H9 (cell line): Measurements from ENCODE around the gene YOD1. TPM values are rescaled to one million over a fixed set of nuclear protein-coding genes. Genes with fewer than 3 reads are reported as not detected.

Experiments used
- DNase-seq: peaks from one replicate; pipeline ENCODE4 v3.0.0-alpha.2; 2017
- H2AFZ ChIP-seq: one replicate; pipeline ENCODE4 v1.6.1; 2013; ENCODE audit warnings: mild to moderate bottlenecking, low read length, control low read depth, moderate library complexity
- H2AK5ac ChIP-seq: 2 replicates; pipeline ENCODE4 v1.6.1; 2013; ENCODE audit warnings: low read length, control low read depth, mixed read lengths; ENCODE audit not compliant: insufficient read length
- H2BK120ac ChIP-seq: one replicate; pipeline ENCODE4 v1.6.1; 2013; ENCODE audit warnings: low read depth, mild to moderate bottlenecking, low read length, control low read depth, inconsistent platforms; ENCODE audit not compliant: poor library complexity, severe bottlenecking
- H2BK12ac ChIP-seq: 2 replicates; pipeline ENCODE4 v1.6.1; 2013; ENCODE audit warnings: low read length, control low read depth, mixed read lengths, low read depth; ENCODE audit not compliant: insufficient read length
- H2BK15ac ChIP-seq: 2 replicates; pipeline ENCODE4 v1.6.1; 2013; ENCODE audit warnings: low read depth, low read length, control low read depth
- H2BK20ac ChIP-seq: one replicate; pipeline ENCODE4 v1.6.1; 2013; ENCODE audit warnings: low read depth, mild to moderate bottlenecking, low read length, control low read depth, inconsistent platforms; ENCODE audit not compliant: poor library complexity, severe bottlenecking
- H2BK5ac ChIP-seq: 2 replicates; pipeline ENCODE4 v1.6.1; 2013; ENCODE audit warnings: low read length, control low read depth, mixed read lengths; ENCODE audit not compliant: insufficient read length
- H3K14ac ChIP-seq: 2 replicates; pipeline ENCODE4 v1.6.1; 2013; ENCODE audit warnings: low read length, control low read depth; ENCODE audit not compliant: insufficient read depth
- H3K18ac ChIP-seq: 2 replicates; pipeline ENCODE4 v1.6.1; 2013; ENCODE audit warnings: low read depth, mild to moderate bottlenecking, mixed read lengths, low read length, control low read depth; ENCODE audit not compliant: insufficient read length
- H3K23ac ChIP-seq: 2 replicates; pipeline ENCODE4 v1.6.1; 2013; ENCODE audit warnings: low read length, control low read depth, mixed read lengths, low read depth; ENCODE audit not compliant: insufficient read length
- H3K23me2 ChIP-seq: 2 replicates; pipeline ENCODE4 v1.6.1; 2013; ENCODE audit warnings: low read depth, mild to moderate bottlenecking, mixed read lengths, low read length, control low read depth; ENCODE audit not compliant: insufficient read length, poor library complexity, severe bottlenecking
- H3K27ac ChIP-seq: 2 replicates; pipeline ENCODE4 v1.5.1; 2013; ENCODE audit warnings: low read length, control low read depth, mixed read lengths, low read depth; ENCODE audit not compliant: insufficient read length
- H3K27me3 ChIP-seq: 2 replicates; pipeline ENCODE4 v1.6.1; 2013; ENCODE audit warnings: low read length, control low read depth, inconsistent platforms; ENCODE audit not compliant: insufficient read depth
- H3K4ac ChIP-seq: 2 replicates; pipeline ENCODE4 v1.6.1; 2013; ENCODE audit warnings: low read depth, mild to moderate bottlenecking, control low read depth, inconsistent platforms, low read length, moderate library complexity
- H3K4me1 ChIP-seq: 2 replicates; pipeline ENCODE4 v1.6.1; 2013; ENCODE audit warnings: low read length, control low read depth, inconsistent platforms; ENCODE audit not compliant: insufficient read depth
- H3K4me2 ChIP-seq: 2 replicates; pipeline ENCODE4 v1.6.1; 2013; ENCODE audit warnings: low read length, control low read depth, mixed read lengths; ENCODE audit not compliant: insufficient read length, insufficient read depth
- H3K56ac ChIP-seq: 2 replicates; pipeline ENCODE4 v1.6.1; 2013; ENCODE audit warnings: low read depth, mild to moderate bottlenecking, mixed read lengths, low read length, control low read depth; ENCODE audit not compliant: insufficient read length
- H3K79me1 ChIP-seq: 2 replicates; pipeline ENCODE4 v1.6.1; 2013; ENCODE audit warnings: low read depth, mild to moderate bottlenecking, moderate library complexity, low read length, control low read depth, inconsistent platforms; ENCODE audit not compliant: insufficient read depth, poor library complexity, severe bottlenecking
- H3K79me2 ChIP-seq: 2 replicates; pipeline ENCODE4 v1.6.1; 2013; ENCODE audit warnings: low read length, control low read depth, inconsistent platforms; ENCODE audit not compliant: insufficient read depth
- H3K9ac ChIP-seq: 2 replicates; pipeline ENCODE4 v1.6.1; 2013; ENCODE audit warnings: low read length, control low read depth, mixed read lengths; ENCODE audit not compliant: insufficient read length; ENCODE audit errors: extremely low read depth
- H3K9me3 ChIP-seq: one replicate; pipeline ENCODE4 v1.6.1; 2013; ENCODE audit warnings: low read depth, low read length, inconsistent platforms; ENCODE audit not compliant: control insufficient read depth
- H3T11ph ChIP-seq: one replicate; pipeline ENCODE4 v1.6.1; 2013; ENCODE audit warnings: mild to moderate bottlenecking, low read length, control low read depth, inconsistent platforms
- H4K20me1 ChIP-seq: one replicate; pipeline ENCODE4 v1.6.1; 2013; ENCODE audit not compliant: control insufficient read depth, insufficient read length, insufficient read depth
- H4K5ac ChIP-seq: 2 replicates; pipeline ENCODE4 v1.6.1; 2013; ENCODE audit warnings: low read depth, mild to moderate bottlenecking, mixed read lengths, low read length, control low read depth; ENCODE audit not compliant: insufficient read length
- H4K8ac ChIP-seq: replicated peaks from 2 replicates; pipeline ENCODE4 v1.6.1; 2013; ENCODE audit warnings: low read length, control low read depth, mixed read lengths, low read depth; ENCODE audit not compliant: insufficient read length
- H4K91ac ChIP-seq: 2 replicates; pipeline ENCODE4 v1.6.1; 2013; ENCODE audit warnings: low read depth, mild to moderate bottlenecking, moderate library complexity, mixed read lengths, low read length, control low read depth; ENCODE audit not compliant: insufficient read length
- H3K27ac Mint-ChIP-seq, 3 experiments: 2 replicates in 2 of 3; 3 replicates in 1 of 3; pipeline ENCODE4 v1.8.0; 2020 to 2021; ENCODE audit warnings: mixed read lengths in 3 of 3, mild to moderate bottlenecking in 1 of 3, moderate library complexity in 1 of 3
- H3K27me3 Mint-ChIP-seq: 2 replicates; pipeline ENCODE4 v1.8.0; 2021; ENCODE audit warnings: low read depth, mild to moderate bottlenecking, moderate library complexity, mixed read lengths
- H3K36me3 Mint-ChIP-seq, 3 experiments: 2 replicates in 2 of 3; 3 replicates in 1 of 3; pipeline ENCODE4 v1.8.0; 2020 to 2021; ENCODE audit warnings: low read depth in 3 of 3, mixed read lengths in 3 of 3; ENCODE audit not compliant: insufficient read depth in 1 of 3
- H3K4me1 Mint-ChIP-seq, 2 experiments: 2 replicates each; pipeline ENCODE4 v1.8.0; 2020; ENCODE audit warnings: mixed read lengths in 2 of 2
- H3K4me3 Mint-ChIP-seq, 2 experiments: 2 replicates in 1 of 2; 3 replicates in 1 of 2; pipeline ENCODE4 v1.8.0; 2020 to 2021; ENCODE audit warnings: mild to moderate bottlenecking in 2 of 2, mixed read lengths in 2 of 2, moderate library complexity in 1 of 2
- H3K9me3 Mint-ChIP-seq, 2 experiments: 2 replicates in 1 of 2; 3 replicates in 1 of 2; pipeline ENCODE4 v1.8.0; 2020; ENCODE audit warnings: mild to moderate bottlenecking in 2 of 2, mixed read lengths in 2 of 2, moderate library complexity in 1 of 2
- CTCF ChIP-seq: fragments of 200-600 bp; sonication (generic); conservative IDR thresholded peaks from 3 replicates; pipeline ENCODE4 v1.8.0; 2021; ENCODE audit warnings: antibody characterized with exemption, mild to moderate bottlenecking
- WGBS: extraction: QIAGEN DNeasy Blood & Tissue Kit; methylation state at CpG from one replicate; pipeline ENCODE4 v1.1.7; 2013; ENCODE audit warnings: missing lambda C conversion rate, low lambda C conversion rate, mixed read lengths; ENCODE audit not compliant: insufficient read length; ENCODE audit errors: extremely low coverage; 5-methylcytosine and 5-hydroxymethylcytosine counted together
- total RNA-seq: library from RNA; stranded (reverse); gene quantifications from 2 replicates; pipeline ENCODE4 v1.2.1, GENCODE V29; 2021

Gene YOD1
- total RNA-seq, 1 experiment from 2014 or later: 8.6 TPM

- Histone ChIP-seq H2BK15ac (no peak overlapping the region), H3K4me2 (no peak overlapping the region), H2AFZ (no peak overlapping the region), H3K27me3 (no peaks in the 10 kb centered on the region), H3K56ac (no peak overlapping the region), H3K79me1 (no peaks in the 10 kb centered on the region), H3K18ac (no peak overlapping the region), H2BK120ac (no peak overlapping the region), H3K79me2 (no peaks in the 10 kb centered on the region; the same call in 1 of the 2 replicates), H2BK20ac (no peak overlapping the region), H2BK5ac (no peak overlapping the region), H4K8ac (no peak overlapping the region), H3K9ac (no peak overlapping the region), H3K4ac (no peak overlapping the region), H4K91ac (no peak overlapping the region), H2AK5ac (no peak overlapping the region), H3K14ac (no peak overlapping the region), H2BK12ac (no peak overlapping the region), H3K23me2 (no peaks in the 10 kb centered on the region), H3T11ph (no peak overlapping the region), H3K4me1 (peaks cover 20% of the 10 kb centered on the region), H4K20me1 (no peaks in the 10 kb centered on the region), H3K27ac (no peak overlapping the region), H4K5ac (no peak overlapping the region), H3K23ac (no peak overlapping the region), H3K9me3 (no peaks in the 10 kb centered on the region)
- no peaks in the 10 kb centered on the region; a peak in 1 of 7 replicates for H3K36me3 Mint-ChIP-seq
- H3K27ac Mint-ChIP-seq: peak overlapping the region in 1 of 3 experiments; percentile 73; a peak in 1 of 7 replicates
- H3K27me3 Mint-ChIP-seq: no peaks in the 10 kb centered on the region
- no CpG with 5 or more reads among the region's 2 CpGs for WGBS
- DNase-seq: no peak
- H3K4me3 Mint-ChIP-seq: no peak overlapping the region
- TF ChIP-seq CTCF: no peak
- no peaks in the 10 kb centered on the region for H3K9me3 Mint-ChIP-seq
- H3K4me1 Mint-ChIP-seq: peaks cover 44 to 46% of the 10 kb centered on the region in 2 experiments
Measured at GRCh38 chr1:207033302-207033701, 17.7 kb downstream of the YOD1 start.
